CD4-positive, alpha-beta T cell treated with Interleukin-4 for 1 hour (primary cell): ENCODE measurements around the gene DNAJC1.
"Not testable (repeated sequence)": the region's sequence is repeated elsewhere in the genome, so short reads cannot be mapped to it uniquely, and the experiment has no call there.

ENCODE experiments used
- DNase-seq, 2 donors: peaks; one replicate each; pipeline ENCODE4 v3.0.0-alpha.2; 2020 to 2022

The DNAJC1 gene

DNA sequence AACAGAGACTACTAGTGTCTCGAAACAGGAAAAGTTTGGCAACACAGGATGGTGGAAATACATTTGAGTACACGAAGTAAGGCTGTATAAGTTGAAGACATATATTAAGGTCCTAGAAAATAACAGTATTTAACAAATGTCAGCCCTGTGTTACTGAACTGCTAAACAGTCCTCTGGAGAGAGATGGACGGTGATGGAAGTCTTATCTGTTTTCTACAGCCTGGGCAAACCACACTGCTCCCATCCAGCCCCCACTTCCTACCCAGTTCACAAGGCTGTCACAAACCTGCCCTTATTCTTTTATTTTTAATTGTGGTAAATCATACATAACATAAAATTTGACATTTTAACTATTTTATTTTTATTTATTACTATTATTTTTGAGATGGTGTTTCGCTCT is 179.1 kb downstream of the DNAJC1 start:
- DNase-seq, result no peak

DNA sequence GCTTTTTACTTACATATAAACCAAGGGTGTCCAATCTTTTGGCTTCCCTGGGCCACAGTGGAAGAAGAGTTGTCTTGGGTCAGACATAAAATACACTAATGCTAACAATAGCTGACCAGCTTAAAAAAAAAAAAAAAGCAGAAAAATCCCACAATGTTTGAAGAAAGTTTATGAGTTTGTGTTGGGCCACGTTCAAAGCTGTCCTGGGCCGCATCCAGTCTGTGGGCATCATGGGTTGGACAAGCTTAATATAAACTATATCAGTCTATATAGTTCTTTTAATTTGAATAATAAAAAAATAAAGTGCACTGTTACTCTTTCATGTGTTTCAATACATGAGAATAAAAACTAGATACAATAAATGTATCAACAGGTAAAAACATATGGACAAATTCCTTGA is 179.9 kb downstream of the DNAJC1 start:
- DNase-seq, result no peak

GRCh38 chr10:21822273-21822672 is 181.3 kb downstream of the DNAJC1 start:
- not testable (repeated sequence) for DNase-seq

- no peak for DNase-seq
Measured at GRCh38 chr10:21820952-21821351, 182.6 kb downstream of the DNAJC1 start.

- DNase-seq, result not testable (repeated sequence)
Measured at GRCh38 chr10:21818416-21818815, 185.1 kb downstream of the DNAJC1 start.

DNA sequence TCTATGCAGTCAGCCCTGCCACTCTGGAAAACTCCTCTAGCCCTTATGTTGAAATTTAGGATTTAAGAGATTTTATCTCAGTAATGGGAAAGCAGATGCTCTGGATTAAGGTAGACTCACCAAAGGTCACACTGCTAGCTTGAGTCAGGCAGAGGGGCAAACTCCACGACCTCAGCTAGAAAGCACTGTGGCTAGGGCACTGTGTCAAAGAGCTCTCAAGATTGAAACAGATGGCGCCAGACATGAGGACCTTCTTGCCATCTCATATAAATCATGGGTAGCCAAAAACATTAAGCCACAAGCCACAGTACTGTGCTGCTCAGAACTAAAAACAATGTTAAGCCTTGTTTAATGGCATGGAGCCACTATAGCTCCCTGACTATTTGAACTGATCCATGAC is 188.7 kb downstream of the DNAJC1 start:
- DNase-seq, result no peak

- DNase-seq, result no peak
Measured at GRCh38 chr10:21813946-21814345, 189.6 kb downstream of the DNAJC1 start.

- no peak for DNase-seq
Measured at GRCh38 chr10:21811245-21811585, 192.3 kb downstream of the DNAJC1 start.

DNA sequence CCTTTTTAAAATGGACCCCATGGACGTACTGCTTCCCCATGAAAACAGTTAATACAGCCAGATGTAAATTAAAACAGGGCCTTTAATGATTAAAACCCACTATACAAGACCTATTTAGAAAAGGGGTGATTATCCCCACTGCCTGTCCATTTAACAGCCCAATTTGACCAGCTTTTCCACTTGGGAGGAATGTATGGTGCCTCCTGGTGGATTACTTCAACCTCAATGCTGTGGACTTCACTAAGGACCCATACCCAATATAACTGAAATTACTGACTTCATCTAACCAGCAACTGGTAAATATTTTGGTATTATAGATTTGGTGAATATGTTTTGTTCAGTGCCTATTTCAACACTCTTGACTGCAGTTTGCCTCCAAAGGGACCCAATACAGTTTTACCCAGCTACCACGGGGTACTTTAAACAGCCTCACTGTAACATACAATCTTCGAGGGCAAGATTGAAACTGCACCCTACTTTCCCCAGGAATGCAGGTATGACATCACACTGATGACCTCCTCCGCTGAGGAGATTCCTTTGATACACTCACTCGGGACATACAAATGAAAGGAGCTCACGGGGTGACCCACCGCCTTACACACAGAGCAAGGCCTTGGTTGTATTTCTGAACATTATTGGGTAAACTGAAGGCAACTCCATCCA is 192.8 kb downstream of the DNAJC1 start:
- no peak for DNase-seq

GRCh38 chr10:21808550-21808949 is 195.0 kb downstream of the DNAJC1 start:
- DNase-seq, result no peak

DNA sequence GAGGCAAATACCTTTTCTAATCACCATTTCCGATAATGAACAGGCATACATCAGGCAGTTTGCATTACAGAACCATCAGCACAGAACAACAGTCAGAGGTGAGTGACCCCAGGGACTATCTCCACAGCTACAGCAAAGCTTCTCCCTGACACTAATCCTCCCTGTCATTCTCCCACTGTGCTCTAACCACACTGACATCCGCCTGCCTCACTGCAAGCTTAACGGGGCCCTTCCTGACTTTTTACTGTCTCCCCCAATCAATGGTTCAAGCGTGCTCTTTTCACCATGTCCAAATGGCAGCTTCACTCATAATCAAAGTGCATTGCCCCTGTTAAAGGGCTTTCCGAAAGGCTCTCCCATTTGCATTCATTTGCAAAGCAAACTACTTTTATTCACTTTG is 196.3 kb downstream of the DNAJC1 start:
- no peak for DNase-seq

DNA sequence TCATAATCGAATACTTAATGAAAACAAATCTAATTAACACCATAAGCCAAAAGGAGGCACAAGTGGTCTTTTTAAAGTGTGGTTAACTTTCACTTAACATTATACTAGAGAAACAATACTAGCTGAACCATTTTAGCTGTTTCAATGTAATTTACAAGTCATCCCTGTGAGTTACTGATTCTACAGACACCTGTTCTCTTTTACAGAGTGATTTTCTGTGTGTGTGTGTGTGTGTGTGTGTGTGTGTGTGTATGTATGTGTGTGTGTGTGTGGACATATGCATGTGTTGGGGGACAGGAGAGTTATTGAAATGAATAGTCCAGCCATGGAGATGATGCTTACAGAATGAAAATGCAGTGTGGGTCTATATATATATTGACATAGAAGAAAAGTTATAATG is 200.2 kb downstream of the DNAJC1 start:
- no peak for DNase-seq

- no peak for DNase-seq
Measured at GRCh38 chr10:21801609-21802008, 201.9 kb downstream of the DNAJC1 start.

GRCh38 chr10:21797984-21798765 is 205.4 kb downstream of the DNAJC1 start:
- peak in 1 of 2 donors; percentile 4 for DNase-seq

- no peak for DNase-seq
Measured at GRCh38 chr10:21797533-21797932, 206.0 kb downstream of the DNAJC1 start.

- no peak for DNase-seq
Measured at GRCh38 chr10:21791276-21791675, 212.3 kb downstream of the DNAJC1 start.

GRCh38 chr10:21776883-21777282 is 226.6 kb downstream of the DNAJC1 start:
- no peak for DNase-seq

DNA sequence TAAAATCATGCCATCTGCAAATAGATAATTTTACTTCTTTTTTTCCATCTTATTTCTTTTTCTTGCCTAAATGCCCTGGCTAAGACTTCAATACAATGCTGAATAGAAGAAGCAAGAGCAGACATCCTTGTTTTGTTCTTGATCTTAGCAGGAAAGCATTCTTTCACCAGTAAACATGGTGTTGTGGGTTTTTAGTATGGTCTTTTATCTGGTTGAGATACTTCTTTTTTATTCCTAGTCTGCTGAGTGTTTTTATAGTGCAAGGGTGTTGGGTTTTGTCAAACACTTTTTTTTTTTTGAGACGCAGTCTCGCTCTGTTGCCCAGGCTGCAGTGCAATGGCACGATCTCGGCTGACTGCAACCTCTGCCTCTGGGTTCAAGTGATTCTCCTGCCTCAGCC is 232.3 kb downstream of the DNAJC1 start:
- no peak for DNase-seq

DNA sequence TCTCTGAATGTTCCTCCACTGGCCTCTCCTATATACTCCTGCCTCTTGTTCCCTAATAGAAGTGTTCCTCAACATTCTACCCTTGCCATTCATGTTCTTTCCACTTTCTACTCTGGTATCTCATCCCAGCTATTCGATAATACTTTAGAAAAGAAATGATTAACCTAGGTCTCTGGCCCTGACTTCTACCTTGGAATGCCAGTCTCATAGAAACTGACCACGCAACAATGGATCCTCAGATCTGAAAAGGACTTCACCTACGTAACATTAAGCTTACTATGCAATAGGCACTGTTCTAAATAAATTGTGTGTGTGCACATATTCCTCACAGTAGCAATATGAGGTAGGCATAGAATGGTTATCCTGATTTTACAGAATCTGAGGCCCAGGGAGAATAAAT is 234.5 kb downstream of the DNAJC1 start:
- no peak for DNase-seq

GRCh38 chr10:21764466-21765189 is 238.9 kb downstream of the DNAJC1 start:
- DNase-seq, result peak; percentile 43 to 57

- DNase-seq, result no peak
Measured at GRCh38 chr10:21760332-21760731, 243.2 kb downstream of the DNAJC1 start.

DNA sequence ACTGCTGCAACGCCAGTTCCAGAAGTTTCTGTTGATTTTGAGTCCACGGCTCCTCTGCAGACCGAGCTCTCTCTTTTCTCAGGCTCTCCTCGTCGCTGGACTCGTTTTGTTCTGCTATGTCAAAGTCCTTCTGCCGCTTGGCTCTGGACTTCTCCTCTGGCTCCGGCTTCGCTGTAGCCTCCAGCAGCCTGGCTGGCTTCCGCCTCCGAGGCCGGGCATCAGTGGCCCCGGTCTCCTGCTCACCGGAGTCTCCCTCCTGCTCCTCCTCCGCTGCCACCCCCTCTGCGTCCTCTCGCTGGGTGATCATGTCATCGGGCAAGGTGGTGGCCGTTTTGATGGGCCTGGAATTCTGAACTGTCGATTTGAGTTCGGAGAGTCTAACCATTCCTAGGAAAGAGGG is 244.3 kb downstream of the DNAJC1 start:
- DNase-seq, result no peak

GRCh38 chr10:21758696-21759095 is 244.8 kb downstream of the DNAJC1 start:
- DNase-seq, result no peak

DNA sequence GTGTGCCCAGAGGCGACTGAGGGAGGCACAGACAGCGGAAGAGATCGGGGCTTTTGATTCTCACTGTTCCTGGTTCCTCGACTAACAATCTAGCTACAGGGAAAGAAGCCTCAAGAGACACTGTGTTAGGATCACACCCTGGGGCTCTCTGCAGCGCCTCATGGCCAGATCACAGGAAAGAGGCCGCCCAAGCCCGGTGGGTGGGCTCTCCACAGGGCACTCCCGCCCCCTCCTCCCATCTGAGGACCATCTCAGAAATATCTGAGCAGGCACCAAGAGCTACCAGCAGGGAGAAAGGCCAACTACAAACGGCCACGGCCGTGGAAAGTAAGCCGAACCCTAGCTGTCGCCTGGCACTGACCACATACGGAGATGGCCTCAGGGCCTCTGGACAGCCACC is 245.3 kb downstream of the DNAJC1 start:
- no peak for DNase-seq
